Caco-2 (cell line): ENCODE data around the gene C9orf72. TPM values are rescaled to one million over a fixed set of nuclear protein-coding genes. Genes with fewer than 3 reads are reported as not detected.
"Not testable (repeated sequence)": the region's sequence is repeated elsewhere in the genome, so short reads cannot be mapped to it uniquely, and the experiment has no call there.

Source experiments
- BruUV-seq: library from RNA; stranded (reverse); fragments of 400-500 nt; replicated peaks from 2 replicates; lab custom pipeline; 2021; lab: Mats Ljungman, UMichigan
- CTCF ChIA-PET: fragments of 300-600 bp; sonication (Branson Sonifier 250); formaldehyde crosslinking; loops from one replicate; lab custom pipeline; 2022; ENCODE audit warnings: antibody characterized with exemption; lab: Charles Lee
- POLR2A ChIA-PET: fragments of 300-600 bp; sonication (Branson Sonifier 250); formaldehyde crosslinking; loops from one replicate; lab custom pipeline; 2022; ENCODE audit warnings: antibody characterized with exemption; lab: Charles Lee
- DNase-seq, 2 experiments: peaks; one replicate each; pipeline versions ENCODE4 v3.0.0 to v3.0.0-alpha.2; 2020 to 2022
- H3K27me3 ChIP-seq: replicated peaks from 2 replicates; pipeline ENCODE4 v1.6.0; 2011; ENCODE audit warnings: low read length; ENCODE audit not compliant: control insufficient read depth, insufficient read depth
- H3K36me3 ChIP-seq: 2 replicates; pipeline ENCODE4 v1.5.1; 2011; ENCODE audit warnings: low read length; ENCODE audit not compliant: control insufficient read depth, insufficient read depth
- H3K4me1 ChIP-seq: fragments of 250-450 bp; sonication (Bioruptor Pico); 2 replicates; pipeline ENCODE4 v1.5.1; 2020; ENCODE audit warnings: mild to moderate bottlenecking
- H3K4me3 ChIP-seq: 2 replicates; pipeline ENCODE4 v1.5.1; 2011; ENCODE audit warnings: low read depth, mild to moderate bottlenecking, control low read depth, low read length
- H3K9me3 ChIP-seq: fragments of 250-450 bp; sonication (Bioruptor Pico); 2 replicates; pipeline ENCODE4 v1.5.1; 2020; ENCODE audit warnings: mild to moderate bottlenecking, moderate library complexity
- H3K27ac Mint-ChIP-seq: one replicate; pipeline ENCODE4 v1.8.0; 2022; ENCODE audit warnings: mixed read lengths; ENCODE audit not compliant: unreplicated experiment
- H3K27me3 Mint-ChIP-seq: one replicate; pipeline ENCODE4 v1.8.0; 2022; ENCODE audit warnings: mixed read lengths; ENCODE audit not compliant: insufficient read depth, unreplicated experiment
- H3K36me3 Mint-ChIP-seq: one replicate; pipeline ENCODE4 v1.8.0; 2022; ENCODE audit warnings: mild to moderate bottlenecking, mixed read lengths; ENCODE audit not compliant: insufficient read depth, unreplicated experiment
- H3K4me1 Mint-ChIP-seq: one replicate; pipeline ENCODE4 v1.8.0; 2022; ENCODE audit warnings: low read depth, mixed read lengths; ENCODE audit not compliant: unreplicated experiment
- H3K4me3 Mint-ChIP-seq: one replicate; pipeline ENCODE4 v1.8.0; 2022; ENCODE audit warnings: mild to moderate bottlenecking, moderate library complexity, mixed read lengths; ENCODE audit not compliant: unreplicated experiment
- H3K9me3 Mint-ChIP-seq: one replicate; pipeline ENCODE4 v1.8.0; 2022; ENCODE audit warnings: mixed read lengths; ENCODE audit not compliant: unreplicated experiment
- intact Hi-C: fragments of 100-400 bp; cut with micrococcal nuclease; formaldehyde crosslinking; loops from one replicate; pipeline ENCODE4 v1.10.0; 2022; ENCODE audit not compliant: unreplicated experiment
- total RNA-seq: library from RNA; stranded (reverse); gene quantifications from 2 replicates; pipeline ENCODE4 v1.2.3, GENCODE V29; 2022
- TF ChIP-seq, protein P1 (sequence below), 2 experiments: fragments of 200-600 bp in 1 of 2; IDR thresholded peaks; 1 replicate in 1 of 2; 2 replicates in 1 of 2; pipeline versions ENCODE4 v1.5.1 to v1.8.0; 2011 to 2022; ENCODE audit warnings: antibody characterized with exemption in 1 of 2, control low read depth in 1 of 2, inconsistent platforms in 1 of 2, low read depth in 1 of 2, low read length in 1 of 2, mild to moderate bottlenecking in 1 of 2, moderate library complexity in 1 of 2; ENCODE audit not compliant: insufficient read depth in 1 of 2, severe bottlenecking in 1 of 2, unreplicated experiment in 1 of 2

The C9orf72 gene
- total RNA-seq, 1 experiment from 2014 or later = 3.6 TPM

DNA sequence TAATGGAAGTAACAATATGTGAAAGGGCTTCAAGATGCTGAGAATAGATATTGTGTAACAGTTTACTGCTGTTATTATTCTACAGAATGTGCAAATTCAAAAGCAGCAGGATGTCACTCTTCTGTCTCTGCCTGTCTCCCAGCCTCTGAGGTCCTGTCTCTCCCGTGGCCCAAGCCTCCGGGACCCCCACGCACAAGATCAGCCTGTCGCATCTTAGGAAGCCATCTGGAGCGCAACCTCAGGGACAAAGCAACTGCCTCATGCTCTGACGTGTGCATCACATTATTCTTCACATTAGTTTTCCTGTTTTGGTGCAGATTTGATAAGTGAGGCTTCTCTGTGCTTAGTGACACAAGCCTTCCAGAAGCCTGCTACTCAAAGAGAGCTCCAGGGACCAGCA, 46.5 kb upstream of the C9orf72 start:
- TF ChIP-seq, protein P1, sequence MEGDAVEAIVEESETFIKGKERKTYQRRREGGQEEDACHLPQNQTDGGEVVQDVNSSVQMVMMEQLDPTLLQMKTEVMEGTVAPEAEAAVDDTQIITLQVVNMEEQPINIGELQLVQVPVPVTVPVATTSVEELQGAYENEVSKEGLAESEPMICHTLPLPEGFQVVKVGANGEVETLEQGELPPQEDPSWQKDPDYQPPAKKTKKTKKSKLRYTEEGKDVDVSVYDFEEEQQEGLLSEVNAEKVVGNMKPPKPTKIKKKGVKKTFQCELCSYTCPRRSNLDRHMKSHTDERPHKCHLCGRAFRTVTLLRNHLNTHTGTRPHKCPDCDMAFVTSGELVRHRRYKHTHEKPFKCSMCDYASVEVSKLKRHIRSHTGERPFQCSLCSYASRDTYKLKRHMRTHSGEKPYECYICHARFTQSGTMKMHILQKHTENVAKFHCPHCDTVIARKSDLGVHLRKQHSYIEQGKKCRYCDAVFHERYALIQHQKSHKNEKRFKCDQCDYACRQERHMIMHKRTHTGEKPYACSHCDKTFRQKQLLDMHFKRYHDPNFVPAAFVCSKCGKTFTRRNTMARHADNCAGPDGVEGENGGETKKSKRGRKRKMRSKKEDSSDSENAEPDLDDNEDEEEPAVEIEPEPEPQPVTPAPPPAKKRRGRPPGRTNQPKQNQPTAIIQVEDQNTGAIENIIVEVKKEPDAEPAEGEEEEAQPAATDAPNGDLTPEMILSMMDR (IDR thresholded peaks at IDR 0.05; ENCODE audit: insufficient read depth in 1 of 2, low read depth in 1 of 2, low read length in 1 of 2, severe bottlenecking in 1 of 2, unreplicated experiment in 1 of 2) = no peak
- H3K4me3 Mint-ChIP-seq = no peak overlapping the region
- H3K27me3 Mint-ChIP-seq = no peaks in the 10 kb centered on the region
- CTCF ChIA-PET = no interaction called here
- H3K4me1 Mint-ChIP-seq = no peaks in the 10 kb centered on the region
- Histone ChIP-seq H3K27me3 (no peaks in the 10 kb centered on the region), H3K9me3 (no peaks in the 10 kb centered on the region), H3K4me1 (no peaks in the 10 kb centered on the region), H3K36me3 (no peaks in the 10 kb centered on the region), H3K4me3 (no peak overlapping the region)
- H3K27ac Mint-ChIP-seq = no peak overlapping the region
- DNase-seq = no peak
- no peaks in the 10 kb centered on the region for H3K36me3 Mint-ChIP-seq
- POLR2A ChIA-PET = no interaction called here
- H3K9me3 Mint-ChIP-seq = no peaks in the 10 kb centered on the region
- intact Hi-C loops = no loop called here
- no TSS peak for BruUV-seq

DNA sequence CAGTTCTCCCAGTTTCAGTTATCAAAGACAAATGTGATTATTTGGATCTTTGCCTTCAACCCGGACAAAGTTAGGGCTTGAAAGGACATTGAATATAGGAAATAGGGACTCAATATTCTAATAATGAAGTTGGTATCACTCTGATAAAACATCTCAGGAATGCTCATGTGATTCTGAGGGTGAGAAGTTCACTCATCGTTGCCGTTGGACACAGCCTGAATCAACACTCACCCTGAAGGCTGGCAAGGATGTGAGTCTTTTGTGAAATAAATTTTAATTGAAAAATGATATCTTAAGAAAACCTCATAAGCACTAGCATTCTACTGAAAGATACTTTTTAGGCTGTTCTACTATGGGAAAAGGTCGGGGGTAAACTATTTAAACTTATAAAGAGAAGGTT, 44.8 kb upstream of the C9orf72 start:
- Histone ChIP-seq H3K4me1 (no peaks in the 10 kb centered on the region), H3K9me3 (no peaks in the 10 kb centered on the region), H3K4me3 (no peak overlapping the region), H3K27me3 (no peaks in the 10 kb centered on the region), H3K36me3 (no peaks in the 10 kb centered on the region)
- intact Hi-C loops = no loop called here
- TF ChIP-seq, protein P1 (IDR thresholded peaks at IDR 0.05; ENCODE audit: insufficient read depth in 1 of 2, low read depth in 1 of 2, low read length in 1 of 2, severe bottlenecking in 1 of 2, unreplicated experiment in 1 of 2) = no peak
- H3K36me3 Mint-ChIP-seq = no peaks in the 10 kb centered on the region
- H3K27me3 Mint-ChIP-seq = no peaks in the 10 kb centered on the region
- CTCF ChIA-PET = no interaction called here
- H3K9me3 Mint-ChIP-seq = no peaks in the 10 kb centered on the region
- no peaks in the 10 kb centered on the region for H3K4me1 Mint-ChIP-seq
- H3K27ac Mint-ChIP-seq = no peak overlapping the region
- BruUV-seq = no TSS peak
- POLR2A ChIA-PET = no interaction called here
- H3K4me3 Mint-ChIP-seq = no peak overlapping the region
- no peak for DNase-seq

DNA sequence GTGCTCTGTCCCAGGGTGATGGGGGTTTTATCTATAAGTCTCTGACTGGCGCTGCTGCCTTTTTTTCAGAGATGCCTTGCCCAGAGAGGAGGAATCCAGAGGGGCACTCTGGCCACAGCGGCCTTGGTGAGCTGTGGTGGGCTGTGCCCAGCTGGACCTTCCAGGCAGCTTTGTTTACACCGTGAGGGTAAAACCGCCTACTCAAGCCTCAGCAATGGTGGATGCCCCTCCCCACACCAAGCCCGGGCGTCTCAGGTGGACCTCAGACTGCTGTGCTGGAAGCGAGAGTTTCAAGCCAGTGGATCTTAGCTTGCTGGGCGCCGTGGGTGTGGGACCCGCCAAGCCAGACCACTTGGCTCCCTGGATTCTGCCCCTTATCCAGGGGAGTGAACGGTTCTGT, 41.3 kb upstream of the C9orf72 start:
- BruUV-seq = no TSS peak

DNA sequence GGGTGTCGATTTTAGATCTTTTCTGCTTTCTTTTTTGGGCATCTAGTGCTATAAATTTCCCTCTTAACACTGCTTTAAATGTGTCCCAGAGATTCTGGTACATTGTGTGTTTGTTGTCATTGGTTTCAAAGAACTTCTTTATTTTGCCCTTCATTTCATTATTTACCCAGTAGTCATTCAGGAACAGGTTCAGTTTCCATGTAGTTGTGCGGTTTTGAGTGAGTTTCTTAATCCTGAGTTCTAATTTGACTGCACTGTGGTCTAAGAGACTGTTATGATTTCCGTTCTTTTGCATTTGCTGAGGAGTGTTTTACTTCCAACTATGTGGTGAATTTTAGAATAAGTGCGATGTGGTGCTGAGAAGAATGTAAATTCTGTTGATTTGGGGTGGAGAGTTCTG, 38.8 kb upstream of the C9orf72 start:
- CTCF ChIA-PET, H3K27ac Mint-ChIP-seq, DNase-seq, H3K36me3 Mint-ChIP-seq, H3K27me3 ChIP-seq, H3K36me3 ChIP-seq, BruUV-seq, POLR2A ChIA-PET, H3K4me1 Mint-ChIP-seq, intact Hi-C loops, H3K9me3 ChIP-seq, H3K9me3 Mint-ChIP-seq, H3K4me1 ChIP-seq, H3K4me3 Mint-ChIP-seq, H3K4me3 ChIP-seq: not testable (repeated sequence)
- H3K27me3 Mint-ChIP-seq = peaks cover 16% of the 10 kb centered on the region

More for the DNA sequence above, 41.3 kb upstream of the C9orf72 start:
- H3K36me3 Mint-ChIP-seq = no peaks in the 10 kb centered on the region
- H3K27me3 Mint-ChIP-seq = peaks cover 14% of the 10 kb centered on the region
- ChIA-PET CTCF (no interaction called here), POLR2A (no interaction called here)
- TF ChIP-seq, protein P1 (IDR thresholded peaks at IDR 0.05; ENCODE audit: insufficient read depth in 1 of 2, low read depth in 1 of 2, low read length in 1 of 2, severe bottlenecking in 1 of 2, unreplicated experiment in 1 of 2) = no peak
- Histone ChIP-seq H3K27me3 (no peaks in the 10 kb centered on the region), H3K9me3 (no peaks in the 10 kb centered on the region), H3K4me3 (no peak overlapping the region), H3K36me3 (no peaks in the 10 kb centered on the region), H3K4me1 (no peaks in the 10 kb centered on the region)
- H3K4me1 Mint-ChIP-seq = no peaks in the 10 kb centered on the region
- DNase-seq = no peak
- intact Hi-C loops = no loop called here
- H3K27ac Mint-ChIP-seq = no peak overlapping the region
- no peaks in the 10 kb centered on the region for H3K9me3 Mint-ChIP-seq
- no peak overlapping the region for H3K4me3 Mint-ChIP-seq
